K562 (cell line): ENCODE results near the gene PKD1. TPM values are rescaled to one million over a fixed set of nuclear protein-coding genes. Genes with fewer than 3 reads are reported as not detected.

Source experiments
- CTCFL ChIP-seq: IDR thresholded peaks from 2 replicates; pipeline ENCODE4 v1.6.1; 2011; ENCODE audit warnings: borderline replicate concordance, low read depth, mild to moderate bottlenecking, moderate library complexity, low read length; ENCODE audit not compliant: insufficient read depth, poor library complexity, severe bottlenecking
- E2F5 ChIP-seq: sonication (generic); formaldehyde crosslinking; IDR thresholded peaks from 2 replicates; pipeline ENCODE4 v1.8.0; 2022; ENCODE audit warnings: mild to moderate bottlenecking, missing genetic modification reagents
- ETV1 ChIP-seq: fragments of 450-650 bp; conservative IDR thresholded peaks from 2 replicates; pipeline ENCODE4 v1.6.1; 2016; ENCODE audit warnings: missing genetic modification characterization, control low read depth, low read depth, missing compliant biosample characterization
- ETV6 ChIP-seq, 3 experiments: fragments of 150-350 bp in 1 of 3; sonication (generic) in 1 of 3; formaldehyde crosslinking in 1 of 3; IDR thresholded peaks; 2 replicates each; pipeline versions ENCODE4 v1.6.1 to v1.8.0; 2014 to 2022; ENCODE audit warnings: borderline replicate concordance in 2 of 3, low read depth in 2 of 3, antibody characterized with exemption in 1 of 3, low read length in 1 of 3, mild to moderate bottlenecking in 1 of 3, missing genetic modification reagents in 1 of 3
- GTF2E2 ChIP-seq: fragments of 200-800 bp; sonication (Bioruptor generic); IDR thresholded peaks from 2 replicates; pipeline ENCODE4 v1.6.1; 2016; ENCODE audit warnings: missing genetic modification characterization, missing compliant biosample characterization
- GTF2F1 ChIP-seq: IDR thresholded peaks from 2 replicates; pipeline ENCODE4 v1.6.1; 2011; ENCODE audit warnings: low read depth, low read length, improper control_type of control experiment
- GTF3C2 ChIP-seq: IDR thresholded peaks from 3 replicates; pipeline ENCODE4 v1.6.1; 2011; ENCODE audit warnings: borderline replicate concordance, mild to moderate bottlenecking, moderate library complexity; ENCODE audit not compliant: insufficient read length; ENCODE audit errors: extremely low read depth
- KDM1A ChIP-seq, 2 experiments: fragments of 450-650 bp; IDR thresholded peaks; 2 replicates each; pipeline ENCODE4 v1.6.1; 2016; ENCODE audit warnings: mild to moderate bottlenecking in 2 of 2
- NUFIP1 ChIP-seq: fragments of 450-650 bp; IDR thresholded peaks from 2 replicates; pipeline ENCODE4 v1.6.1; 2018; ENCODE audit not compliant: partially characterized antibody
- RBBP5 ChIP-seq: fragments of 200-600 bp; sonication (generic); IDR thresholded peaks from 2 replicates; pipeline ENCODE4 v1.6.1; 2012; ENCODE audit warnings: borderline replicate concordance, mild to moderate bottlenecking, low read length, control low read depth, inconsistent platforms; ENCODE audit not compliant: insufficient read depth, poor library complexity, severe bottlenecking
- SFPQ ChIP-seq: fragments of 200-400 bp; formaldehyde crosslinking; IDR thresholded peaks from 2 replicates; pipeline ENCODE4 v1.6.1; 2017; ENCODE audit warnings: mild to moderate bottlenecking, low read depth, low read length, moderate library complexity
- SMC3 ChIP-seq: conservative IDR thresholded peaks from 2 replicates; pipeline ENCODE4 v1.6.1; 2011; ENCODE audit warnings: low read depth, low read length, improper control_type of control experiment; ENCODE audit not compliant: insufficient read depth
- ZEB2 ChIP-seq: fragments of 450-650 bp; IDR thresholded peaks from 2 replicates; pipeline ENCODE4 v1.6.1; 2016
- ZKSCAN1 ChIP-seq: fragments of 150-350 bp; IDR thresholded peaks from 2 replicates; pipeline ENCODE4 v1.6.1; 2016; ENCODE audit warnings: low read depth, low read length
- ZNF146 ChIP-seq: IDR thresholded peaks from one replicate; pipeline ENCODE4 v1.6.1; 2018; ENCODE audit warnings: missing compliant biosample characterization; ENCODE audit not compliant: unreplicated experiment
- ZNF197 ChIP-seq: fragments of 200-800 bp; sonication (Bioruptor generic); IDR thresholded peaks from 2 replicates; pipeline ENCODE4 v1.6.1; 2016; ENCODE audit warnings: low read depth, missing genetic modification characterization, missing compliant biosample characterization
- ZNF263 ChIP-seq: sonication (generic); formaldehyde crosslinking; IDR thresholded peaks from 2 replicates; pipeline ENCODE4 v1.8.0; 2022; ENCODE audit warnings: mild to moderate bottlenecking, missing genetic modification reagents, borderline replicate concordance
- polyA plus RNA-seq, 8 experiments: library from polyadenylated mRNA; depleted of rRNA in 4 of 8; stranded (reverse) in 5 of 8; unstranded in 3 of 8; fragments of >200 nt; fragmentation: Nextera tagmentation in 2 of 8; fragmentation: Illumina TruSeq in 1 of 8; extraction: Ambion mirVana in 2 of 8; extraction: Trizol in 1 of 8; gene quantifications; 2 replicates each; pipeline versions ENCODE4 v1.2.1 to v1.2.3, GENCODE V29; 2011 to 2014; ENCODE audit warnings: inconsistent platforms in 1 of 8, missing spikeins in 1 of 8
- total RNA-seq, 7 experiments: library from RNA; depleted of rRNA in 6 of 7; stranded (reverse); fragments of >200 nt in 6 of 7; fragmentation: Illumina TruSeq in 2 of 7; extraction: Trizol in 2 of 7; gene quantifications; 2 replicates each; pipeline versions ENCODE4 v1.2.1 to v1.2.3, GENCODE V29; 2011 to 2021; ENCODE audit warnings: low replicate concordance in 1 of 7

The PKD1 gene
- total and polyA plus RNA-seq, 9 of the 15 experiments (the other 6 are each of a cell fraction or from before 2014, with no cell fraction given) = 0.23 to 93.5 (median 12.6) TPM

GRCh38 chr16:2152695-2153506, 17.2 kb upstream of the PKD1 start (continued):
- TF ChIP-seq ZNF146 (CRISPR knock-in tag) (no peak), SFPQ (no peak), ZKSCAN1 (no peak), ETV1 (peak; percentile 67), SMC3 (no peak), GTF2F1 (no peak), ZEB2 (peak; percentile 73; the same call in 1 of the 2 replicates), ZNF197 (CRISPR knock-in tag) (no peak), RBBP5 (peak; percentile 35), ZNF263 (CRISPR knock-in tag) (peak; percentile 88; the same call in 1 of the 2 replicates), GTF3C2 (no peak), NUFIP1 (no peak), GTF2E2 (no peak), KDM1A (IDR thresholded peaks at IDR 0.05) (no peak), E2F5 (CRISPR knock-in tag) (no peak), ETV6 (IDR thresholded peaks at IDR 0.05; ENCODE audit: borderline replicate concordance in 1 of 2, low read depth in 2 of 2, low read length in 1 of 2) (no peak), ETV6 (CRISPR knock-in tag; IDR thresholded peaks at IDR 0.05; ENCODE audit: borderline replicate concordance) (no peak), CTCFL (peak; percentile 70)
